Measurements from ENCODE around the gene TNRC18.

Gene TNRC18

GRCh38 chr7:5428478-5429252 is 5.0 kb upstream of the TNRC18 start:
- peak; percentile 37 for DNase-seq

DNA sequence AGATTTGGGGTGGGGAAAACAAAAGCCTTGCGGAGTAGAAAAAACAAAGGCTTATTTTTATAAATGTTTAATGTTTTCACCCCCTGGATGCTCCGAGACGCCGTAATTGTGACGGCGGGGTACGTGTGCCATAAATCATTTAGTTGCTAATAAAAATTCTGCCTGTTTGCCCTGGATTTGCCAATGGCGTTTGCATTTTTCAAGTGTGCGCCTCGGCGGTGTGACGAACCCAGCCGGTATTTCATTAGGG is 2.5 kb upstream of the TNRC18 start:
- DNase-seq: peak; percentile 48

DNA sequence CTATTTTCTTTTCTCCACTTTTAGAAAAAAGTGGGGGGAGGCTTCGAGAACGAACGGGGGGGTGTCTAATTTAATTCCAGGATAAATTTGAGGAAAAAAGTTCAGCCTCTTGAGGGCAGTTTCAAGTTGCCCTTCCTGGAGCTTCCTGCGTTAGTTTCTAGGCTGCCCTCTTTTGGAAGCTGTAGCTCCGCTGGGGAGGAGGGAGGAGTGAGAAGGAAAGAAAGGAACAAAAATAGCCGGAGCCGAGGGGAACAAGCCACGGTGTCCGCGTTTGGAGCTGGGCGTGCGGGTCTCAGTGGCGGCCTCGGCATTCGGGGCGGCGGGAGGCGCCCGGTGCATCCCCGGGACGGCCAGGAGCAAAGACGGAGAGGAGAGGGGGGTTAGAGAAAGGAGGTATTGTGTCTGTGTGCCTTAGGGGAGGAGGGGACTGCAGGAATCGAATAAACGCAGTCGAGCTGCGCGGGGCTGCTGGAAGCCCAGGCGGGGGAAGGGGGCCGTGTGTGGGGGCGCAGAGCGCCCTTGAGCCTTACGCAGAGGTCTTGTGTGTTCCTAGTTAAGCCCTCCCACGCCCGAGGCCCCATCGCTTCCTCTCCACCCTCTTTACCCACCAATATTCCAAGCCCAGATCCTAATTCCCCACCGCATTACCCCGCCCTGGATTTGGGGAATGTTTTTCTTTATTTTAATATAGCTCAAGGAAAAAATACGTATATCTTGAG is 2.0 kb upstream of the TNRC18 start:
- peak; percentile 79 for DNase-seq

GRCh38 chr7:5424749-5425506 is 1.3 kb upstream of the TNRC18 start:
- DNase-seq: no peak

GRCh38 chr7:5423976-5424748 is 528 bp upstream of the TNRC18 start:
- DNase-seq: peak; percentile 94

DNA sequence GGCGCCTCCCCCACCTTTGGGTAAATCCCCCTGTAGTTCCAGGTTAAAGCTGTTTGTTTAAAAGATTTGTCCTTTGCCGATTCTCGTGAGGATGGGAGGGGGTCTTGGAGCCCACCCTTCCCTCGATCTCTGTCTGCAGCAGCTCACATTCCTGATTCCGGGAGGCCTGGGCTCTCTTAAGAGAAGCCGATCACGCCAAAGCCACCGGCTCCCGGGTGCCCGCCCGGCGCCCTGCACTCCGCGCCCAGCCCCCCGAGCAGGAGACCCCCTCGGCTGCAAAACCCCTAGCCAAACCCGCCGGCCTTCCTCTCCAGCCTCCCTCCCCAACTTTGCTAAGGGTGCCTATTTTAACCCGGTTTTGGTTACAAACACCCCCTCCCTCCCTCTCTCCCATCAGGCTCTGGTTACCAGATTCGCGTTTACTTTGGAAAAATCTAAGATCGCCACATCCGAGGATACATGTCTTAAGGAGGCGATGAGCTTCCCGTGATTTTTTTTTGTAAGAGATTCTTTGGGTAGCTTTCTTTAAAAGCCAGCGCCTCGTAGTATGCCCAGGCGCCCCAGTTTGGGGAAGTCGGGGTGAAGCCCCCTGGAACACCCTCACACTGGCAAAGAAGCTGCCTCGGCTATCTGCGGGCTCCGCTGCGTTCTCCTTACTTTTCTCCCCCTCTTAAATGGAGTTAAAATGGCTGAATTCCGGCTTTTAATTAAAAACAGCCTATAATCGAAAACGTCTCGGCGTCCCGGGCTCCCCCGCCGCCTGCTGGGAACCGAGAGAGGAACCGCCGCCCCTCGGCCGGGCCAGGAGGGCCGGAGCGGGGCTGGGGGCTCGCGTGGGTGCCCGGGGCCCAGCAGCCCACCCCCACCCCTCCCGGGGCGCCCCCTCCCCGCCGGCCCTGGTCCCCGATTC is 983 bp downstream of the TNRC18 start:
- no peak for DNase-seq

DNA sequence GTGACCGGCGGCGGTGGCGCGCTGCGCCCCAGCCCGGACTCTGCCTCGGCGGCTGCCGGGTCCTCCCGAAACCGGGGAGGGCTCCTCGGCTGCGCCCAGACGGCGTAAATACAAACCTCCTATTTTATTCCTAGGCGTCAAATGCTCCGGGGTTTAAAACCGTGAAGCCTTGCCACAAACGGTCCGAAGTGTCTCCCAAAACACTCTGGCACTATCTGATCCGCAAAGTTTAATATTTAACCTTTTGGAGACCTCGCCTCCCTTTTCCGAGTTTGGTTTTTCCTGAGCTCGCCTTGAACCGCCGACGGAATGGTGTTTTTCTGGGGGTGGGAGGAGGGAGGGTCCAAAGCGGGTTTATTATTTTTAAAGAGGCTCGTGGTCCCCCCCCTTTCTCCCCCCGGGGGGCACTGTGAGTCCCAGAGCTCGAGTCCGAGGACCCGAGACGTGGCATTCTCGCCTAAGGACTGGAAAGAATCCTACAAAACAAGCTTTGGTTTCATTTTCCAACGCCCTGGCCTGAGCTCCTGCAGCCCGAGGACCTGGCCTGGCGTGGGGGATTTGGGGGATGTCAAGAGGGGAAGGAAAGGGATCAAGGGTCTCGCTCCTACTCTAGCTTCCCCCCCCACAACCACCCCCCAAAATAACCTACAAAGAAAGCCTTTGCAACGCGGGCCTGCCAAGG is 1.8 kb downstream of the TNRC18 start:
- DNase-seq: no peak

DNA sequence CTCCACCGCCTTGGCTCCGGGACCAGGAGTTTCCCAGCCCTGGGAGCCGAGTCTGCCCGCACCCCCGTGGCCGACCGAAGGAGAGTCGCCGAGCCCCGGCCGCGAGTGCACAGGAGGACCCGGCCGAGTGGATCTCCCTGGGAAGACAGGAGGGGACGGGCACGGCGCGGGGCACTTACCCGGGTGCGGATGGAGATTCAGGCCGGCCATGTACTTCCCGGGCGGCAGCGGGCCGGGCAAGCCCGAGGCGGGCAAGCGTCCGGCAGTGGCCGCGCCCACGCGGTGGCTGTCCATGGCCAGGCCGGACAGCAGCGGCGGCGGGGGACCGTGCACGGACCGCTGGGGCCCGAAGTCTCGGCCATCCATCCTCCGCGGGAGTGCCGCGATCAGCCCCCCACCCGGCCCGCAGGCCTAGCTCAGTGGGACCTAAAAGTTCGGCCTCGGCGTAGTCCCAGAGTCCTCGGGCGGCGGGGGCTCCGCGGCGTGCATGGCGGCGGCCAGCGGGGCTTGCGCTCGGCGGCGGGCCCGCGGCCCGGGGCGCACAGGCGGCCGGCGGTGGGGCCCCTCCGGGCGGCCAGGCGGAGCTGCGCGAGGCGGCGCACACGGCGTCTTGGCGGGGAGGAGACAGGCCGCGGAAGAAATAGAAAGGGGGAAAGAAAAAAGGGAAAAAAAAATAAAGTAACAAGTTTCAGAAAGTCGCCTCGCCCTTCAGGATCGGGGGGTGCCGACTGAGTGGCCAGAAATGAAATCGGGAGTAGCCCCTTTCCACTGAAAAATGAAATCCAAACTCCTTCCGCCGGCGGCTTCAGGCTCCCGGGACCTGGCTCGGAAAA is 2.5 kb downstream of the TNRC18 start:
- no peak for DNase-seq

DNA sequence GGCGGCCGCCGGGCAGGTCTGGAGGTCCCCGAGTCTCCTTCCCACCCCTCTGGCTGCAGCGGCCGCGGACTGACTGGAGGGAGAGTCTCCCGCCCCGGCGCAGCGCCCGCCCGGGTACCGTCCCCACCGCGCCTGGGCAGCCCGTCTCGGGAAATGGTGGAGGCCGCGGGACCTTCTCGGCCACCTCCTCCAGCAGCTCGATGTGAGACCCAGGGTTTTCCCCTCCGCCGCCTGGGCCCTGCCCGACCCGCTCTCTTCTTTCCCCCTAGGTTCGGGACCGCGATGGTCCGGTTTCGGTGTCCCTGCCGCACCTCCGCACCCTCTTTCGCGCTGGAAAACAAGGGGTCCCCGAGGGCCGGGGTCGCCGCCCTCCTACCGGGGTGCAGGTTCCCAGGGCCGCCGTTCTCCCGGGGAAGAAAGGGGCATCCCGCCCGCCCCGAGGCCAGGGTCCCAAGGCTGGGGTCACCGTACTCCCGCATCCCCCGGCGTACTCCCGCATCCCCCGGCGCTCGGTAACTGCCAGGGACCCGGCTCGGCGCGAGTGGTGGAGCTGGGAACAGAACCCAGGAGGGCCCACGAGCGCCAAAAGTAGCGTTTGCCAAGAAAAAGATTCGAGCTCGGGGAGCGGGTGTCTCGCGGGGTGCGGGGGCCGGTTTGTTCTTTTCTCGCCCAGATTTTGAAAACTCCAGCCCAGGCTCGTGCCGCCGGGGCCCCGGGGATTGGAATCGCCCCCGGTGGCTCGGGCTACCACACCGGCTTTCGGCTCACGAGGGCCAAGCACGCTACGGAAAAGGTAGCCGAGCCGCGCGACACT is 3.4 kb downstream of the TNRC18 start:
- DNase-seq: no peak

DNA sequence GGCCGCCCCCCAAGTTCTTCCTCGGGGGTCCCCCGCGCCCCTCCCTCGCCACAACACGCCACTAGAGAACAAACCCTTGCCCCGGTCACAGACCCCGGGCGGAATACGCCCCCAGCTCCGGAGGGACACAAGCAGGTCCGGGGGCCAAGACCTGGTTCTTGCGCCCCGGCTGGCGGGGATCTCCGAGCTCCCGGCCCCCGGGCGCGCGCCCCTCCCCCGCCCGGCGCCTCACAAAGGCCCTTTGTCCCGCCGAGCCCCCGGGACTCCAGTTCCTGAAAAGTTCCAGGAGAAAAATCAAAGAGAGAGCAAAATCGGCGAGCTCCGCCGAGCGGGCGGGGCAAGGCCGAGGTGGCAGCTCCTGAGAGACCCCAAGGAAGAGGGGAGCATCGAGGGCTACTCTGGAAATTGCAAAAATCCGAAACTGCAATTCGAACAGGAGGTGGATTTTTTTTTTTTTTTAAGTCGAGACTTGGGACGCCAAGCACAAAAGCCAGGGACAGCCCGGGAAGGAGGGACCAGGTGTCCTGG is 4.0 kb downstream of the TNRC18 start:
- DNase-seq: no peak

DNA sequence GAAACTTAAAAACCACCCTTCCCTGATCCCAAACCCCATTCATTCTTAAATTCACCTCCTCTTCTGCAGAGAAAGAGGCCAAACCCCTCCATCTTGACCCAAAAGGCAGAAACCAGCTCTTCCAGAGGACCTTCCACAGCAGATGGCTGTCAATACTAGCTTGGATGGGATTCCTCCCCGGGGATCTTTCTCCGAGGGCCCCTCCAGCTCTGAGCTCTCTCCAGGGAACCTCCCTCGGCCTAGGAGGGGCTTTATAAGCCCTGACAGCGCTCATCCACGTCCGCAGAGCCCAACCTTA is 5.4 kb downstream of the TNRC18 start:
- no peak for DNase-seq

DNA sequence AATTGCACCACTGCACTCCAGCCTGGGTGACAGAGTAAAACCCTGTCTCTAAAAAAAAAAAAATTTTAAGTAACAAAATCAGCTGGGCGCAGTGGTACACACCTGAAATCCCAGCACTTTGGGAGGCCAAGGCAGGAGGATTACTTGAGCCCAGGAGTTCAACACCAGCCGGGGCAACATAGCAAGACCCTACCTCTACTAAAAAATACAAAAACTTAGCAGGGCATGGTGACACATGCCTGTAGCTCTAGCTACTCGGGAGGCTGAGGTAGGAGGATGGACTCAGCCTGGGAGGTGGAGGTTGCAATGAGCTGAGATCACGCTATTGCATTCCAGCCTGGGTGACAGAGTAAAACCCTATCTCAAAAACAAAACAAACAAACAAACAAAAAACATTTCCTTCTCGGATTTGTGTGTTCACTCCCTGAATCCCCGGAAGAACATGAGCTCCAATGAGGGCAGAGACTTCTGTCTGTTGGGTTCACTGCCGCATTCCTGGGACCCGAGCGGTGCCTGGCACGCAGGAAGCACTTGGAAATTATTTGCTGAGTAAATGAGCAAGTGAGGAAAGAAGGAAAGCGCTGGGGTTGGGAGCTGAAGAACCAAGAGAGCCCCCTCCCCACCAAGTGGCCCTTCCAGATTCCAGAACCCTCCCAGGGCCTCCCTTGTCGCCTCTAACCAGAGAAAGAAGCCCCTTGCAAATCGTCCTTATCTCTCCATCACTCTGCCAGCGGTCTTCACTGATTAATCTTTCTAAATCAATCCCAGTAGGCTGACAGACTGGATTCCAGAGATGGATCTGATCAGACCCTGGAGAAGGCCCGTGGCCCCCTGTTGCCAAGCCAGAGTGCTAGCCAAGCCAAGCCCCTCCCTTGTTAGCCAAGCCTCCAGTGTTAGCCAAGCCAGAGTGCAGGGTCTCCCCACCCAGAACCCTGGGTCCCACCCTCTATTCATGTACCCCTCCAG is 6.2 kb downstream of the TNRC18 start:
- DNase-seq: no peak

DNA sequence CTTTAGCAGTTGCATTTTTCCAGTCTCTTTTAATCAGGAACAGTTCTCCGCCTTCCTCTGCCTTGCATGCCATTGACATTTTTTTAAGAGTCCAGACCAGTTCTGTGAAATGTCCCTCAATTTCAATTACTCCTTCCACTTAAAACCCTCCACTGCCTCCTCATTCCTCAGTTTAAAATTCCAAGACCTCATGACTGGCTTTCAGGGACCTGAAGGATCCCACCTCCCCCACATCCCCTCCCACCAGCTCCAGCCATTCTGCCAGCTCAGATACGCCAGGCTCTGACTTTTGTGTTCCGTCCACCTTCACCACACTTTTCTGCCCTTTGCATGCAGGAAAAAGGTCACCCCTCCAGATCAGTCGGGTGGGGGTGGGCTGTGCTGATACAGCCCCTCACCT is 8.7 kb downstream of the TNRC18 start:
- DNase-seq: no peak

GRCh38 chr7:5413449-5413786 is 10.2 kb downstream of the TNRC18 start:
- DNase-seq: no peak

- DNase-seq: no peak
Measured at GRCh38 chr7:5408777-5409176, 14.9 kb downstream of the TNRC18 start.

- no peak for DNase-seq
Measured at GRCh38 chr7:5406957-5407945, 16.4 kb downstream of the TNRC18 start.

DNA sequence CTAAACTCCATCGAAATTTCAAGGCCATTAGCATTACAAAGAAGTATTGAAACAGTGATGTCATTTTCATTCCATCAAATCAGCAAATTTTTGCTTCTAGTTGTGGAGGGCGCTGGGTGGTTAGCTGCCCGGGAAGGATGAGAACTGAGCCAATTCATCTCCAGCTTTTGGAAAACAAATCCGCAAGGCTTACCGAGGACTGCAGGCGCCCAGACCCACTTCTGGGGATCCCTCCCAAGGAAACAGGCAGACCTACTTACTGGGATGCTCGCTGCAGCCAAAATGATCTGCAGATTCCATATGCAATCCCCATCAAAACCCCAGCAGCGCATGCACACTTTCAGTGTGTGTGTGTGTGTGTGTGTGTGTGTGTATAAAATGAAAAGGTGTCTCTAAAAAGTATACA is 19.2 kb downstream of the TNRC18 start:
- no peak for DNase-seq
